WTC11 (cell line): Measurements from ENCODE around the gene TFF1.

Experiments used
- FOXK1 ChIP-seq: sonication (generic); formaldehyde crosslinking; IDR thresholded peaks from 2 replicates; pipeline ENCODE4 v1.8.0; 2022; ENCODE audit warnings: mild to moderate bottlenecking, moderate library complexity, missing genetic modification reagents
- ZNF138 ChIP-seq: sonication (generic); formaldehyde crosslinking; conservative IDR thresholded peaks from 2 replicates; pipeline ENCODE4 v1.8.1; 2022; ENCODE audit warnings: mild to moderate bottlenecking, moderate library complexity, missing genetic modification reagents
- TF ChIP-seq, protein P1 (sequence below): sonication (generic); formaldehyde crosslinking; IDR thresholded peaks from 2 replicates; pipeline ENCODE4 v1.8.1; 2023; ENCODE audit warnings: mild to moderate bottlenecking, missing genetic modification reagents, moderate library complexity
- TF ChIP-seq, protein P2 (sequence below): fragments of 200-600 bp; IDR thresholded peaks from 2 replicates; pipeline ENCODE4 v1.8.0; 2022; ENCODE audit warnings: antibody characterized with exemption

DNA sequence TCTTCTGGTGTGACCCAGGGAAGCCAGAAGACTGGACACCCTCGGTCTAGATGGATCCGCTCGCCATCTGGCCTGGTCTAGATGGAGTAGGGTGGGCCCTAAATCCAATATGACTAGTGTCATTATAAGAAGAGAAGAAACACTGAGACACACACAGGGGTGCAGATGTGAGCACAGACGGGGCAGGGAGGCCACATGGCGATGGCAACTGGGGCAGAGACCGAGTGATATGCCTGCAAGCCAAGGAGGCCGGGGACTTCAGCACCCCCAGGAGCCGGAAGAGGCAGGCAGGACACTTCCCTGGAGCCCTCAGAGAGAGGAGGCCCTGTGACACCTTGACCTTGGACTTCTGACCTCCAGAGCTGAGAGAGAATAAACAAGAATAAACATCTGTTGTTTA, 45.5 kb downstream of the TFF1 start:
- TF ChIP-seq FOXK1 (CRISPR knock-in tag) (no peak), ZNF138 (CRISPR knock-in tag) (no peak)
- TF ChIP-seq, protein P1, sequence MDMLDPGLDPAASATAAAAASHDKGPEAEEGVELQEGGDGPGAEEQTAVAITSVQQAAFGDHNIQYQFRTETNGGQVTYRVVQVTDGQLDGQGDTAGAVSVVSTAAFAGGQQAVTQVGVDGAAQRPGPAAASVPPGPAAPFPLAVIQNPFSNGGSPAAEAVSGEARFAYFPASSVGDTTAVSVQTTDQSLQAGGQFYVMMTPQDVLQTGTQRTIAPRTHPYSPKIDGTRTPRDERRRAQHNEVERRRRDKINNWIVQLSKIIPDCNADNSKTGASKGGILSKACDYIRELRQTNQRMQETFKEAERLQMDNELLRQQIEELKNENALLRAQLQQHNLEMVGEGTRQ (CRISPR knock-in tag) = no peak
- TF ChIP-seq, protein P2, sequence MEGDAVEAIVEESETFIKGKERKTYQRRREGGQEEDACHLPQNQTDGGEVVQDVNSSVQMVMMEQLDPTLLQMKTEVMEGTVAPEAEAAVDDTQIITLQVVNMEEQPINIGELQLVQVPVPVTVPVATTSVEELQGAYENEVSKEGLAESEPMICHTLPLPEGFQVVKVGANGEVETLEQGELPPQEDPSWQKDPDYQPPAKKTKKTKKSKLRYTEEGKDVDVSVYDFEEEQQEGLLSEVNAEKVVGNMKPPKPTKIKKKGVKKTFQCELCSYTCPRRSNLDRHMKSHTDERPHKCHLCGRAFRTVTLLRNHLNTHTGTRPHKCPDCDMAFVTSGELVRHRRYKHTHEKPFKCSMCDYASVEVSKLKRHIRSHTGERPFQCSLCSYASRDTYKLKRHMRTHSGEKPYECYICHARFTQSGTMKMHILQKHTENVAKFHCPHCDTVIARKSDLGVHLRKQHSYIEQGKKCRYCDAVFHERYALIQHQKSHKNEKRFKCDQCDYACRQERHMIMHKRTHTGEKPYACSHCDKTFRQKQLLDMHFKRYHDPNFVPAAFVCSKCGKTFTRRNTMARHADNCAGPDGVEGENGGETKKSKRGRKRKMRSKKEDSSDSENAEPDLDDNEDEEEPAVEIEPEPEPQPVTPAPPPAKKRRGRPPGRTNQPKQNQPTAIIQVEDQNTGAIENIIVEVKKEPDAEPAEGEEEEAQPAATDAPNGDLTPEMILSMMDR = no peak
